Lower leg skin (tissue), 3 donors: ENCODE data around the gene DUSP22.

Source experiments
- POLR2A ChIP-seq, 2 donors: fragments of 450-650 bp; IDR thresholded peaks; one replicate each; pipeline ENCODE4 v1.6.1; 2016 to 2017; ENCODE audit warnings: antibody characterized with exemption in 2 of 2, mild to moderate bottlenecking in 1 of 2, moderate library complexity in 1 of 2
- TF ChIP-seq, protein P1 (sequence below), 3 donors: fragments of 450-650 bp; IDR thresholded peaks; one replicate each; pipeline ENCODE4 v1.5.1; 2016; ENCODE audit warnings: antibody characterized with exemption in 3 of 3, mild to moderate bottlenecking in 3 of 3, moderate library complexity in 2 of 3

DNA sequence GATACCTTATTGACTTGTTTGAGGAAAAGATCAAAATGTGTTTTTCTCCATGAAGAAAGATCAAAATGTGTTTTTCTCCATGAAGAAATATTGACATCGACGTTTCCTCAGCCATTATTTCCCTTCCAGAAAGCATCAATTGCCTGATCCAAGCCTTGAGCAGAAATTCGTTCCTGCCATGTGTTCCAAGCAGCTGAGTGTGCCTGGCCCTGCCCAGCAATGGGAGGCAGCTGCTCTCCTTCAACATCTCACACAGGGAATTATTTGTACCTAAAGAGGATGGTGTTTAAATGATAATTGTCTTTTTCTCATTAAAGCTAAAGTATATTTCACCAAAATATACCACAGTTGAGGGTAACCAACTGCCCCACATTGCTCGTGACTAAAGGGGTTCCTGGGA lies 7.8 kb upstream of the DUSP22 start:
- TF ChIP-seq, protein P1, sequence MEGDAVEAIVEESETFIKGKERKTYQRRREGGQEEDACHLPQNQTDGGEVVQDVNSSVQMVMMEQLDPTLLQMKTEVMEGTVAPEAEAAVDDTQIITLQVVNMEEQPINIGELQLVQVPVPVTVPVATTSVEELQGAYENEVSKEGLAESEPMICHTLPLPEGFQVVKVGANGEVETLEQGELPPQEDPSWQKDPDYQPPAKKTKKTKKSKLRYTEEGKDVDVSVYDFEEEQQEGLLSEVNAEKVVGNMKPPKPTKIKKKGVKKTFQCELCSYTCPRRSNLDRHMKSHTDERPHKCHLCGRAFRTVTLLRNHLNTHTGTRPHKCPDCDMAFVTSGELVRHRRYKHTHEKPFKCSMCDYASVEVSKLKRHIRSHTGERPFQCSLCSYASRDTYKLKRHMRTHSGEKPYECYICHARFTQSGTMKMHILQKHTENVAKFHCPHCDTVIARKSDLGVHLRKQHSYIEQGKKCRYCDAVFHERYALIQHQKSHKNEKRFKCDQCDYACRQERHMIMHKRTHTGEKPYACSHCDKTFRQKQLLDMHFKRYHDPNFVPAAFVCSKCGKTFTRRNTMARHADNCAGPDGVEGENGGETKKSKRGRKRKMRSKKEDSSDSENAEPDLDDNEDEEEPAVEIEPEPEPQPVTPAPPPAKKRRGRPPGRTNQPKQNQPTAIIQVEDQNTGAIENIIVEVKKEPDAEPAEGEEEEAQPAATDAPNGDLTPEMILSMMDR (IDR thresholded peaks at IDR 0.05): no peak
- TF ChIP-seq POLR2A (IDR thresholded peaks at IDR 0.05): no peak
